ENCODE data around the gene E2F2.

The E2F2 gene

DNA sequence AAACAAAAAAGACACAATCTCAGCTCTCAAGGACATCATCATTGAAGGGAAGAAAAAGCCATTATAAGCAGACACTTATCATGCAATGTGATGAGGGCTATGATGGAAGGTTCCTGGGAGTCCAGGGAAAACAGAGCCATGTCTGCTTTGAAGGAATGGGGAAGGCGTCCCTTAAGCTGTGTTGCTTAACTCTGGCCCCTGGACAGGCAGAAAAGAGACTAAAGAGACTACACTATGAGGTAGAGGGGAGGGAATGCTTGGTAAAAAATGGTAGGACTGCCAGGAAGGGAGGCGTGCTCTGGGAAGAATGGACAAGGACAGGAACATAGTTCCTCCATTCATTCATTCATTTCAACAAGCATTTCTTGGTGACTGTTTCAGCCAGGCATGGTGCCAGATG lies 68.3 kb downstream of the E2F2 start:
- no peak for DNase-seq (ENCODE audit: low read depth in 2 of 2)

DNA sequence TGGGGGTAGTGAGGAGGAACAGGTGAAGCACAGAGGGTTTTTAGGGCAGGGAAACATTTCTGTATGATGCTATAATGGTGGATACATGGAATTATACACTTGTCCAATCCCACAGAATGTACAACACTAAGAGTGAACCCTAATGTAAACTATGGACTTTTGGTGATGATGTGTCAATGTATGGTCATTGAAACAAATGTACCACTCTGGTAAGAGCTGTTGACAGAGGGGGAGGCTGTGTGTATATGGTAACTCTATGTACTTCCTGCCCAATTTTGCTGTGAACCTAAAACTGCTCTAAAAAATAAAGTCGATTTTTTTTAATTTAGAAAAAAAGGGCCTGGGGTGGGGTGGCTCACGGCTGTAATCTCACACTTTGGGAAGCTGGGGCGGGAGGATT lies 70.0 kb downstream of the E2F2 start:
- no peak for DNase-seq (ENCODE audit: low read depth in 2 of 2)

DNA sequence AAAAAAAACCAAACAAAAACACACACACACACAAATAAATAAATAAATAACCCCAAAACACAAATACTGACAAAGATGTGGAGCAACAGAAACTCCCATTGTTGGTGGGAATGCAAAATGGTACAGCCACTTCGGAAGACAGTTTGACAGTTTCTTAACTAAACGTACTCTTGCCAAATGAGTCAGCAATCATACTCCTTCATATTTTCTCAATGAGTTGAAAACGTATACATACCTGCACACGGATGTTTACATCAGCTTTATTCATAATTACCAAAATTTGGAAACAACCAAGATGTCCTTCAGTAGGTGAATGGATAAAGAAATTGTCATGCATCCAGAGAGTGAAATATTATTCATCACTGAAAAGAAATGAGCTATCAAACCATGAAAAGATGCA lies 70.5 kb downstream of the E2F2 start:
- no peak for DNase-seq (ENCODE audit: low read depth in 2 of 2)

GRCh38 chr1:23459338-23459757 lies 71.7 kb downstream of the E2F2 start:
- no peak for DNase-seq (ENCODE audit: low read depth in 2 of 2)
